OCI-M1 (cell line): Measurements from ENCODE around the gene MYH7B.

Experiments
- DNase-seq: peaks from one replicate; lab custom pipeline; 2025; lab: John Stamatoyannopoulos, UW

The MYH7B gene

GRCh38 chr20:35004749-35005462 is 49.2 kb downstream of the MYH7B start:
- no peak for DNase-seq
